NB4 (cell line): Measurements from ENCODE around the gene DUOX1.

Source experiments
- MYC ChIP-seq: IDR thresholded peaks from 2 replicates; pipeline ENCODE4 v1.6.1; 2011; ENCODE audit warnings: low read depth, low read length
- POLR2A ChIP-seq: IDR thresholded peaks from 2 replicates; pipeline ENCODE4 v1.6.1; 2011; ENCODE audit warnings: mild to moderate bottlenecking; ENCODE audit not compliant: insufficient read length; ENCODE audit errors: extremely low read depth
- TF ChIP-seq, protein P1 (sequence below): IDR thresholded peaks from one replicate; pipeline ENCODE4 v1.5.1; 2012; ENCODE audit warnings: low read depth, low read length
- TF ChIP-seq, protein P2 (sequence below): IDR thresholded peaks from 2 replicates; pipeline ENCODE4 v1.6.1; 2011; ENCODE audit warnings: low read depth, low read length

DNA sequence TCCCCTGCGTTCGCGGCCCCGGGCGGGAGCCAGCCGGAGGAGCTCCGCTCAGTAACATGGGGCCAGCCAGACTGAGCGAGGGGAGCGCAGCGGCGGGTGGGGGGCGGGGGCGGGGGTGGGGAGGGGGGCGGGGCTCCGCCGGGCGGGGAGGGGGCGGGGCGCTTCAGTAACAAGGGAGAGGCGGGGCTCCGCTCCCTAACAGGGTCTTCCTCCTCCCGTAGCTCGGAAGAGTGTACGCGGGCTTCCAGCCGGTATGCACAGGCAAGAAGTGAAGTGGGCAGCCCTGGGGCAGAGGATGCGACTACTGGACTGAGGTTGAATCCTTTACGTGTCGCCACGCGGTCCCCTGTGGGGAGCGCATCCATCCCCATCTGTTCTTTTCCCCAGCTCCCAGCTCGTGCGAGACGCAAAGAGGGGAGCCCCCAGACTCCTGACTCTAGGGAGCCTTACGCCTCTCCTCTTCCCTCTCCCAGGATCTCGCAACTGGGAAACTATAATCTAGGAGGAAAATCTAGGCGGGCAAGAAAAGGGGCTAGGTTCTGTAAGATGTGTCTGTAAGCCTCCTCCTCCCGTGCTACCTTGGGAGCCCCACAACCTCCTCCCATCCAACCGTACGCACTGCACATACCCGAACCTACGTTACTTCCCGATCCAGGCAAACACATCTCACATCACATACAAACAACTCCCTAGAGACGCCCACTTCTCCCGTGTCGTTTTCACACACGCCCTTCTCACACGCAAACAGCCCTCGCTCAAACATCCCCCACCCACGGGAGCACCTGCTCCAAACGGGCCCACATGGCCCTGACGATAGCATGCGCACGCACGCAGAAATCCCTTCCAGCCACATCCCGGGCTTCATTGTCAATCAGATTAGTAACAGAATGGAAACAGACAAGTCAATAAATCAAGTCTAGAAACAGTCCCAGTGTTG, 58.4 kb downstream of the DUOX1 start, which contains the start of gene SHF:
- TF ChIP-seq, protein P1, sequence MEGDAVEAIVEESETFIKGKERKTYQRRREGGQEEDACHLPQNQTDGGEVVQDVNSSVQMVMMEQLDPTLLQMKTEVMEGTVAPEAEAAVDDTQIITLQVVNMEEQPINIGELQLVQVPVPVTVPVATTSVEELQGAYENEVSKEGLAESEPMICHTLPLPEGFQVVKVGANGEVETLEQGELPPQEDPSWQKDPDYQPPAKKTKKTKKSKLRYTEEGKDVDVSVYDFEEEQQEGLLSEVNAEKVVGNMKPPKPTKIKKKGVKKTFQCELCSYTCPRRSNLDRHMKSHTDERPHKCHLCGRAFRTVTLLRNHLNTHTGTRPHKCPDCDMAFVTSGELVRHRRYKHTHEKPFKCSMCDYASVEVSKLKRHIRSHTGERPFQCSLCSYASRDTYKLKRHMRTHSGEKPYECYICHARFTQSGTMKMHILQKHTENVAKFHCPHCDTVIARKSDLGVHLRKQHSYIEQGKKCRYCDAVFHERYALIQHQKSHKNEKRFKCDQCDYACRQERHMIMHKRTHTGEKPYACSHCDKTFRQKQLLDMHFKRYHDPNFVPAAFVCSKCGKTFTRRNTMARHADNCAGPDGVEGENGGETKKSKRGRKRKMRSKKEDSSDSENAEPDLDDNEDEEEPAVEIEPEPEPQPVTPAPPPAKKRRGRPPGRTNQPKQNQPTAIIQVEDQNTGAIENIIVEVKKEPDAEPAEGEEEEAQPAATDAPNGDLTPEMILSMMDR = no peak
- TF ChIP-seq POLR2A (no peak), MYC (no peak)
- TF ChIP-seq, protein P2, sequence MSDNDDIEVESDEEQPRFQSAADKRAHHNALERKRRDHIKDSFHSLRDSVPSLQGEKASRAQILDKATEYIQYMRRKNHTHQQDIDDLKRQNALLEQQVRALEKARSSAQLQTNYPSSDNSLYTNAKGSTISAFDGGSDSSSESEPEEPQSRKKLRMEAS = no peak
